Activated naive CD4-positive, alpha-beta T cell treated with Interleukin-2 at 50 U/mL for 16 hours (primary cell): Measurements from ENCODE around the gene CIAPIN1.
"Not testable (repeated sequence)": the region's sequence is repeated elsewhere in the genome, so short reads cannot be mapped to it uniquely, and the experiment has no call there.

Source experiments
- DNase-seq: peaks from one replicate; pipeline ENCODE4 v3.0.0-alpha.2; 2020

Gene CIAPIN1

GRCh38 chr16:57439947-57440346 is 7.2 kb downstream of the CIAPIN1 start:
- not testable (repeated sequence) for DNase-seq

DNA sequence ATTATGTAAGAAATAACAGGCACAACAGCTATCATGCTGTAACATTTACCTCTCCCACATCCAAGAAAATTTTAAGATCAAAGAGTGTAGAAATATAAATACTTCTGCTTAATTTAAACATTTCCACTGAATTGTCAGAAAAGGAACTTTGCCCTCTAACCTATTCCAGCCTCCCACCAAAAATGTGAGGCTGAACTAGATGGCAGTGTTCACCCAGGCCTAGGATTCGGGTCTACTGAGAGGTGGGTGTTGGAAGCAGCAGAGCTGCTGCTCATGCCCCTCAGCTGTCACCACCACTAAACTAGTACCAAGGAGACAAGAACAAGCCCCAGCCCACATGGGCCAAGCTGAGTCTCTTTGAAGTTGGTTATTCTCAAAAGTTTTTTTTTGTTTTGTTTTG is 11.3 kb downstream of the CIAPIN1 start:
- DNase-seq, result no peak

DNA sequence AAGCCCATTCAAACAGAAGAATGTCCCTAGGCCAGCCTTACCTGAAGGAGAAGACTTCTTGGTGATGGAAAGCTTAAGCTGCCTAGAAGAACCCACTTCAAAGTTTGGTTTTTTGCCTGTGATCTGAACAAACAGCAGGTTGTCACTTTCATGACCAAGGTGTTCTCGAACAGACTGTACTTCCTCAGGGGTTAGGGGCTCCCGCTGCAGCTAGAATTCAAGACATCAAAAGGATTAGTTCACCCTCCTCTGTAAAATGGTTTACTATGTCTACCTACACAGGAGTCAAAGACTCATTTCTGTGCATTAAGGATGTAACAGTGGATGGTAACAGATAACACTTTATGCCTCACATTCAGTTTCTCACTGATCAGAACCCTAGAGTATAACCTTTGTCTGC is 13.2 kb downstream of the CIAPIN1 start:
- no peak for DNase-seq

GRCh38 chr16:57432989-57433388 is 14.2 kb downstream of the CIAPIN1 start:
- DNase-seq, result no peak

DNA sequence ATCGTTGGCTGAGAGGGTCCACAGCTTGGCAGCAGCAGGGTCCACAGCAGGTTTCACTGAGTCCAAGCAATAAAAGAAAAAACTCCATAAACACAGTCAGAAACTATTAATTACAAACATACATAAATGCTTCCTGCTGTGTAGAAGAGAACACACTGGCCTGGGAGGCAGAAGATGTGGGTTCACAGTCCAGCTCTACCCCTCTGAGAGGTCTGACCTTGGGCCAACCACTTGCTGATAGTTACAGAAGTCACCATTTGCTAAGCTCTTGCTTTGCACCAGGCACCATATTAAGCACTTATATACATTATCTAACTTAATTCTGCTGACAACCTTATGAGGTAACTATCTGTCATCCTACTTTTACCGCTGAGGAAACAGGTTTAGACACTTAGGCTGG is 14.7 kb downstream of the CIAPIN1 start:
- DNase-seq, result no peak

DNA sequence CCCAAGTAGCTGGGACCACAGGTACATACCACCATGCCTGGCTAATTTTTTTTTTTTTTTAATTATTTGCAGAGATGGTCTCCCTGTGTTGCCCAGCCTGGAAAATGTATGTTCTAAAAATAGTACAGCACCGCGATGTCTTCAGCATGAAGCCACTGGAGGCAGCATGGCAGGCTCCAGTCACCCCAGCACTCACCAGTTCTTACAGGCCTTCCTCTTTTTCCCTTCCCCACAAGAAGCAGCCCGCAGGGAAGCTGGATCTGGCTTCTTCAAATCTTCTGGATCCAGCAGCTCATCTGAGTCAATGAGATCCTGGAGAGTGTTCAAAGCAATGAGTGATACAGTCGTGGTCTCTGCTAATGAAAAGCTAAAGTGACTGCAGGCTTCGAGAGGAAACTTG is 16.2 kb downstream of the CIAPIN1 start:
- no peak for DNase-seq

DNA sequence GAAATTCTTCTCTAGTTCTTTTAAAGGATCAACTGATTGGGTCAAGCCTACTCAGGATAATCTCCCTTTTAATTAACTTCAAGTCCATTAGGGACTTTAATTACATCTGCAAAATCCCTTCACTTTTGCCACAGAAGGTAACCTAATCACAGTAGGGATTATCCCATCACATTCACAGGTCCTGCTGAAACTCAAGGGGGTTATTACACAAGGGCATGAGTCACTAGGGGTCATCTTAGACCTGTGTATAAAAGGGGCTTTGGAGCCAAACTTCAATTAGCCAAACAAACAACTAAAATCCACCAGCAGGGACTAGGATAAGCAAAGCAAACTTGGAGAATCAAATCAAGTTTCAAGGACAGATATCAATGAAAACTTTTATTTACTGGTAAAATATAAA is 19.4 kb downstream of the CIAPIN1 start:
- no peak for DNase-seq

- no peak for DNase-seq
Measured at GRCh38 chr16:57427307-57427706, 19.9 kb downstream of the CIAPIN1 start.

- DNase-seq, result no peak
Measured at GRCh38 chr16:57426356-57426755, 20.8 kb downstream of the CIAPIN1 start.

DNA sequence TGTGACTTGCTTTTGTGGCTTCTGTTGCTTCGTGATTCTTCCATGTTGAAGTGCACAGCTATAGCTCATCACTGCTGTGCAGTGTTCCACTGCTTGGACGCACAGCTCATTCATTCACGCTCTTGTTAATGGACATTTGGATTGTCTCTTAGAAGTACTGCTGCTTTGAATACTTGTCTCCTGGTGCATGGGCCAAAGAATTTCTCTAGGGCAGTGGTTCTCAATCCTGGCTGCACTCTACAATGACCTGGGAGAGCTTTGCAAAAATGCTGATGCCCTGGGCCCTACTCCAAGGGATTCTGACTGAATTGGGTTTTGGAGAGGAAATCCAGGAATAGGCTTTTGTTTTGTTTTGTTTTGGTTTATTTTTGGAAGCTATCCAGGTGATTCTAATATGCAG is 22.6 kb downstream of the CIAPIN1 start:
- no peak for DNase-seq

DNA sequence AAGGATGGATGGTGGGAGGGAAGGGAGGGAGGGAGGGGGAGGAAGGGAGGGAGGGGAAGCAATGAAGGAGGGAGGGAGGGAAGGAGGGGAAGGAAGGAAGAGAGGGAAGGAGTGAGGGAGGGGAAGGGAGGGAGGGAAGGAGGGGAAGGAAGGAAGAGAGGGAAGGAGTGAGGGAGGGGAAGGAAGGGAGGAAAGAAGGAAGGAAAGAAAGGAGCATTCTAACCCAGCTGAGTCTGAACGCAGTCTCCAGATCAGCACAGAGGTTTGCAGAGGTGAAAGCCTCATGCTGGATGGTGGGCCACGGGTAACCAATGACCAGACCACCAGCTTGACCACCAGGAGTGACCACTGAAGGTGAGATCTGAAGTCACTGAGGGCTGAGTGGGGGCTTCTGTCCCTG is 24.0 kb downstream of the CIAPIN1 start:
- no peak for DNase-seq

- no peak for DNase-seq
Measured at GRCh38 chr16:57422026-57422944, 24.9 kb downstream of the CIAPIN1 start.

- DNase-seq, result no peak
Measured at GRCh38 chr16:57419506-57419905, 27.7 kb downstream of the CIAPIN1 start.

DNA sequence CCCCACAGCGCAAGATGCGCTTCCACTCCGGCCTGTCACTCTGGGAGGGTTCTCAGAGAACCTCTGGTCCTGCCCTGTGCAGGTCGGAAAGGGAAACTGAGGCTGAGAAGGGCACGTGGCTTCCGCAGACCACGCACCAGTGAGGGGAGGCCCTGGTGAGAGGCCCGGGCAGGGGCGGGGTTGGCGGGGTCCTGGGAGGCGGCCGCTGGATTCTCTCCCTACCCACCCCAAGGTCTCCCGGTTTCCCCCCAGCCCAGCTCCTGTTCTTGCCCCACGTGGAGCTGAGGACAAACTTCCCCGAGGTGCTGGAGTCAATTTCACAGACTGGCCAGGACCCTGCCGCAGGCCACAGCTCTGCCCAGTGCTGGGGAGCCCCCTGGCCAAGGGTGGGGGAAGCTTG is 31.1 kb downstream of the CIAPIN1 start:
- no peak for DNase-seq

DNA sequence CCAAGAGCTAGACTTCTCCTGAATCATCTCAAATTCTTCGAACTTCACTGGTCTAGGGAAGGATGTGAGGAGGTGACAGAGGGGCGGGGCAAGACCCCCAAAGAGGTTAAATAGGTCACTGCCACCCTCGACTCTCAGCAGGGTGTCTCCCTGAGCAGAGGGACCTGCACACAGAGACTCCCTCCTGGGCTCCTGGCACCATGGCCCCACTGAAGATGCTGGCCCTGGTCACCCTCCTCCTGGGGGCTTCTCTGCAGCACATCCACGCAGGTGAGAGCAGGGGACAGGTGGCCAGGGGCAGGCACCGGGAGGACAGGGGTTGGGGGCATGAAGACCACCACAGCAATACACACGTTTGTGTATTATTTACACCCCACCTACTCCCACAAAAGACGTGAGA is 33.5 kb downstream of the CIAPIN1 start:
- DNase-seq, result no peak

DNA sequence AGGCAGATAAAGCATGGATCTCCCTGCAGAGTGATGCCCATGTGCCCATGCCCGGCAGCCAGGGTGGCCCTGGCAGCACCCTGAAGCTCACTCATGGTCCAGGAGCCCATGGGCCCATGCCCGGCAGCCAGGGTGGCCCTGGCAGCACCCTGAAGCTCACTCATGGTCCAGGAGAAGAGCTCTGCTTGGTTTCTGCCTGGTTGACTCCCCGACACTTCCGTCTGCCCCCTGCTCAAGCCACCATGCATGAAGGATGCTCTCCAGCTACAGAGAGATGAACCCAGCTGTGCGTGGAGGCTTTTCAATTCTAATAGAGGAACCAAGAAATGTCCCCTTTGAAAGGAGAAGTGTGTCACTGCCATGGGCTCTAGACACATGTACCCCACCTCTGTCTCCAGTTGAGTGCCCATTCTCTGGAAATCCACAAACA is 33.9 kb downstream of the CIAPIN1 start:
- DNase-seq, result no peak

DNA sequence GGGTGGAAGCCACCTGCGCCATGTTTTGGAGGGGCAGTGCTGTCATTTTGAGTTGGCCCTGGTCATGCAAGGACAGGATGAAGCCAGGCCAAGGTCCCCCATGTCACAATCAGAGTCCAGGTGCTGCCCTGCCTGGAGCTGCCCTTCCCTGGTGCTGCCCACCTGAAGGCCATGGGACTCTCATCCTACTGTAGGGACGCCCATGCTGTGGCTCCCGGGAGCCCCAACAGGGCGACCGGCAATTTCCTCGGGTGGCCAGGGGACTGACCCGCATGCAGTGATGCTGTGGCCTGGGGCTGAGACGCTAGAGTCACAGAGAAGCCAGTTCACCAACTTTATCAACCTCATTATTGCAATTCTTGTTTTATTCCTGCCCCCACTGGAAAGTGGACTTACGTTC is 34.6 kb downstream of the CIAPIN1 start:
- DNase-seq, result no peak

DNA sequence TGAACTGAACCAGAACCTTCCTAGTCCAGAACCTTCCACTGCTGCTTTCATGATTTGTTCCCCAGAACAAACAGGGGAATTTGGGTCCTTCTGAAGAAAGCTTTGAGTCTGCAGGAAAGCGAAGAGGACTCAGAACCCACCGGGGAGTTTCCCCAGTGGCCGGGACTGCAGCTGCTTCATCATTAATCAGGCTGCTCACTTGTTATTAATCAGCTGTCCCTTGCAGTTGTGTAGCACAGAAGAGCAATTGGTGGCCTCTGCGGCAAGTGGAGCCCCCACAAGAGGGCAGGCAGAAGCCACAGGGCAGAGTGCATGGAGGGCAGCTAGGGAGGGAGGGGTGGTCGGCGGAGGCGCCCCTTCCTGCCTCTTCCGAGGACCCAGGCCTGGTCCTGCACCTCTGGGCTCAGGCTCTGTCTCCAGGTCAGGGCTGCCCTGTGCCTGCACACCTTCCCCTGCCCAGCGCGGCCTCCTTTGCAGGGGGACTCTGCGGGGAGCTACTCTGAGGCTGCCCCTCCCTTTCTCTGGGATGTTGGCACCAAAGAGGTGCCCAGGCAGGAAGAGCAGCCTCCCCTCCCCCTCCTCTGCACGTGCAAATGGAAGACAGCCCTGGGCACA is 35.7 kb downstream of the CIAPIN1 start:
- no peak for DNase-seq

- no peak for DNase-seq
Measured at GRCh38 chr16:57409870-57410587, 37.2 kb downstream of the CIAPIN1 start.

GRCh38 chr16:57409065-57409464 is 38.1 kb downstream of the CIAPIN1 start:
- DNase-seq, result no peak

DNA sequence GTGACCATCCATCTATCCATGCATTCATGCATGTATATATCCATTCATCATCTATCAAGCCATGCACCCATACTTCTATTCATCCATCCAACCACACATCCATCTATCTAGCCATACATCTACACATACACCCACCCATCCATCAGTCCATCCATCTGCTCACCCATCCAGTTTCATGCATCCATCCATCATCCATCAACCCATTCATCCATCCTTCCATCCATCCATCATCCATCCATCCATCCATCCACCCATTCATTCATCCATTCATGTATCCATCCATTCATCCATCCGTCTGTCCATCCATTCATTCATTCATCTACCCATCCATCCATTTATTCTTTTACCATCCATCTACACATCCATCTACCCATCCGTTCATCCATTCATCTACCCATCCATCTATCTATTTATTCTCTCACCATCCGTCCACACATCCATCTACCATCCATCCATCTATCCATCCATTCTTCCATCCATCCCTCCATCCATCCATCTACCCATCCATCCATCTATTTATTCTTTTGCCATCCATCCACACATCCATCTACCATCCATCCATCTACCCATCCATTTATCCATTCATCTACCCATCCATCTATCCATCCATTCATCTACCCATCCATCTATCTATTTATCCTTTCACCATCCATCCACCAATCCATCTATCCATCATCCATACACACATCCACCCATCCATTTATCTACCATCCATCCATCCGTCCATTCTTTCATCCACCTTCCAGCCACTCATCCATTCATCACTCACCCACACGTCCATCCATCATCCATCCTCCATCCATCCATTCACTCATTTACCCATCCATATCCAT is 39.4 kb downstream of the CIAPIN1 start:
- DNase-seq, result no peak

- no peak for DNase-seq
Measured at GRCh38 chr16:57406881-57407280, 40.3 kb downstream of the CIAPIN1 start.

DNA sequence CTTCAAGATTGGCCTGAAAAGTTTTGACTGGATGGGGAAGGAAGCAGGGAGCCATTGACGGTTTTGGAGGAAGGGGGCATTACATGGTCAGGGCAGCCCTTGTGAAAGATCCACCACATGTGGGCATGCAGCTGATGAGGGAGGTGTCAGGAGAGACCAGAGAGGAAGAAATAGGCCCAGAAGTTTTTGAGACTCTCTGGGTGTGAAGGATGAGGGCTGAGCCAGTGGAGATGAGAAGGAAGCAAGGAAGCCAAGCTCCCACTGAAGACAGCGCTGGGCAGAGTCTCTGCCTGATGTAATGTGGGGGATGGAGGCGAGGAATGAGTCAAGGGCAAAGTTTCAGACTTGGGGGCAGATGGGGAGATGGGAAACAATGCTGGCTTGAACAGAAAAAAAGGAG is 42.1 kb downstream of the CIAPIN1 start:
- no peak for DNase-seq
